HT1080 (cell line): ENCODE measurements around the gene BIRC3. TPM values are rescaled to one million over a fixed set of nuclear protein-coding genes. Genes with fewer than 3 reads are reported as not detected.
"Not testable (repeated sequence)": the region's sequence is repeated elsewhere in the genome, so short reads cannot be mapped to it uniquely, and the experiment has no call there.

ENCODE experiments used
- DNase-seq: peaks from one replicate; pipeline ENCODE4 v3.0.0-alpha.2; 2015; ENCODE audit warnings: low read depth
- total RNA-seq: library from RNA; depleted of rRNA; stranded (reverse); fragments of >200 nt; shearing (Covaris generic); gene quantifications from 2 replicates; pipeline ENCODE4 v1.2.3, GENCODE V29; 2014

The BIRC3 gene
- total RNA-seq, 1 experiment from 2014 or later: 0.27 TPM

DNA sequence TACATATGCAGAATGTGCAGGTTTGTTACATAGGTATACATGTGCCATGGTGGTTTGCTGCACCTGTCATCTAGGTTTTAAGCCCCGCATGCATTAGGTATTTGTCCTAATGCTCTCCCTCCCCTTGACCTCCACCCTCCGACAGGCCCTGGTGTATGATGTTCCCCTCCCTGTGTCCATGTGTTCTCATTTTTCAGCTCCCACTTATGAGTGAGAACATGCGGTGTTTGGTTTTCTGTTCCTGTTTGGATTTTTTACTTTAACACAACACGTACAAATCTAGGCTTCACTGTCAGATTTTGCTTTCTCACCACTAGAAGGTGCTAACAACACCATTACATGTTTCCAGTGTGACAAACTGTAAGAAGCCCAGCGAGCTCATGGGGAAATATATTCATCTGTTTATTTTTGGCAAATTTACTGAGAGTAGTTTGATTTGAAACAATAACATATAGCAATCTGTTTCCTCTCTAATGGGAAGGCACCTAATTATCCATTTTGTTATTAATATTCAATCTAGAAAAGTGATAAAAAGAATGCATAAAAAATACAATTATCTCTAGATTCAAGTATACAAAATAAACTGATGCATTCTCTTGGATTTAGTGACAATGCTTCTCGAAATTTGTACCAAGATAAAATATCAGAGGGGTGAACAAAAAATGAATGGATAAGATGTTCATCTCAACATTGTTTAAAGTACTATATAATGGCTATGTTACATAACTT is 23.2 kb upstream of the BIRC3 start:
- peak; percentile 41 for DNase-seq

DNA sequence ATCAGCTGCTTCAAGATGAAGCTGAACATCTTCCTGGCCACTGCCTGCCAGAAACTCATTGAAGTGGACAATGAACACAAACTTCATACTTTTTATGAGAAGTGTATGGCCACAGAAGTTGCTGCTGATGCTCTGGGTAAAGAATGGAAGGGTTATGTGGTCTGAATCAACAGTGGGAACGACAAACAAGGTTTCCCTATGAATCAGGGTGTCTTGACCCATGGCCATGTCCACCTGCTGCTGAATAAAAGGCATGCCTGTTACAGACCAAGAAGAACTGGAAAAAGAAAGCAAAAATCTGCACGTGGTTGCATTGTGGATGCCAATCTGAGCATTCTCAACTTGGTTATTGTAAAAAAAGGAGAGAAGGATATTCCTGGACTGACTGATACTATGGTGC is 22.2 kb upstream of the BIRC3 start:
- no peak for DNase-seq

DNA sequence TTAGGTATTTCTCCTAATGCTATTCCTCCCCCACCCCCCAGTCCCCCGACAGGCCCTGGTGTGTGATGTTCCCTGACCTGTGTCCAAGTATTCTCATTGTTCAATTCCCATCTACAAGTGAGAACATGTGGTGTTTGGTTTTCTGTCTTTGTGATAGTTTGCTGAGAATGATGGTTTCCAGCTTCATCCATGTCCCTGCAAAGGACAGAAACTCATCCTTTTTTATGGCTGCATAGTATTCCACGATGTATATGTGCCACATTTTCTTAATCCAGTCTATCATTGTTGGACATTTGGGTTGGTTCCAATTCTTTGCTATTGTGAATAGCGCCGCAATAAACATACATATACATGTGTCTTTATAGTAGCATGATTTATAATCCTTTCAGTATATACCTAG is 20.5 kb upstream of the BIRC3 start:
- not testable (repeated sequence) for DNase-seq

DNA sequence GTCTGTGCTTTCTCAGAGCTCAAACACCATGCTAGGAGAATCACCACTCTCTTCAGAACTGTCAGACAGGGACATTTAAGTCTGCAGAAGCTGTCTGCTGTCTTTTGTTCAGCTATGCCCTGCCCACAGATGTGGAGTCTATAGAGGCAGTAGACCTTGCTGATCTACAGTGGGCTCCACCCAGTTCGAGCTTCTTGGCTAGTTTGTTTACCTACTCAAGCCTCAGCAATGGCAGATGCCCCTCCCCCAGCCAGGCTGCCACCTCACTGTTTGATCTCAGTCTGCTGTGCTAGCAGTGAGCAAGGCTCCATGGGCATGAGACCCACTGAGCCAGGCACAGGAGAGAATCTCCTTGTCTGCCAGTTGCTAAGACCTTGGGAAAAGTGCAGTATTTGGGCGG is 16.4 kb upstream of the BIRC3 start:
- not testable (repeated sequence) for DNase-seq

DNA sequence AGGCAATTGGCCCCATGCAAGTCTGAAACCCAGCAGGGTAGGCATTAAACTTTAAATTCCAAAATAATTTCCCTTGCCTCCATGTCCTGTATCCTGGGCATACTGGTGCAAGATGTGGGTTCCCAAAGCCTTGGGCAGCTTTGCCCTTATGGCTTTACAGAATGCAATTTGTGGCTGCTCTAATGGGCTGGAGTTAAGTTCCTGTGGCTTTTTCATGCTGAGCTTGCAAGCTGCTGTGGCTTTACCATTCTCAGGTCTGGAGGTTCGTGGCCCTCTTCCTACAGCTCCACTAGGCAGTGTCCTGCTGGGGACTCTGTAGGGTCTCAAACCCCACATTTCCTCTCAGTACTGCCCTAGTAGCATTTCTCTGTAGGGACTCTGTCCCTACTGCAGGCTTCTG is 15.0 kb upstream of the BIRC3 start:
- no peak for DNase-seq

DNA sequence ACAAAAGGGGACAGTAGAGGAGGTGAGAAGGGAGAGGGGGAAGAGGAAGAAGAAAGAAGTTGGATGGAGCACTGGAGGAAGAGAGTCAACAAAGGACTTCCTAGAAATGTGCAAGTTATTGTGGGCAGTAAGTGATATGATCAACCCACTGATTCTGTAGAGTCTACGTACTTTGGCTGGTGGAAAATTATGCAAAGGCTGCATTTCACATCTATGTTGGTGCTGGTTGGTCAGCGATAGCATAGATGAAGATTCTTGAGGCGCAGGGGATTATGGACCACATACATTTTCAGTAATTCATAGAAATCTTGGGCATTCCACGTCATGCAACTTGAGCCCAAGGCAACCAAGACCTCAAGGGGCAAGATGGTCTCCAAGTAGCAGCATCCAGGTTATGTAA is 12.6 kb upstream of the BIRC3 start:
- no peak for DNase-seq

DNA sequence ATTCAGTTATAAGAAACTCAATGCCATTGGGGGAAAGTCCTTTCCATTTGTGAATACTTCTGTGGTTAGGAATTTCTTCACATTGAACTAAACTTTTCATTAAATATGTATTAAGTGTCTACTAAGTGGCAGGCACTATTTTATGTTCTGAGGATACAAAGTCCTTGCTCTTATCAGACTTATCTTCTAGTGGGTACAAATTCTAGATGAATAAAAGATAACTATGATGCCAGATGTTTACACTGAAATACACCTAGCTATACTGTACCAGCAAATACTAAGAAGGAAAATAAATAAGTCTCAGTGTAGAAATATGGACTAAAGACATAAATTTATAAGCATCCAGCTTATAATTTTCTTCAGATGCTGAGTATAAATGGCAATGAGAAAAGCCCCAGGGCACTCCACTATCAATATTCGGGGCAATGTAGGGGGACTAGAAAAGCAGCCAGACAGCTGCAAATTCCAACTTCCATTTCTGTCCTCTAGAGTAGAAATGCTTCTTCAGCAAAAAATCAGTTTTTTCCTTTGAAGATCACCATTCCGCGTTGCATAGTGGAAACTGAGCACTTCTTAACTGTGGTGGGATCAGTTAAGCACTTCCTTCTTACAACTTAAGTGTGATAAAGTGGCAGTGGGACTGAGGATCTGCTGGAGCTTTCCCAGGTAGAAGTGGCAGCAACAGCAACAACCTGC is 11.8 kb upstream of the BIRC3 start:
- DNase-seq: no peak

DNA sequence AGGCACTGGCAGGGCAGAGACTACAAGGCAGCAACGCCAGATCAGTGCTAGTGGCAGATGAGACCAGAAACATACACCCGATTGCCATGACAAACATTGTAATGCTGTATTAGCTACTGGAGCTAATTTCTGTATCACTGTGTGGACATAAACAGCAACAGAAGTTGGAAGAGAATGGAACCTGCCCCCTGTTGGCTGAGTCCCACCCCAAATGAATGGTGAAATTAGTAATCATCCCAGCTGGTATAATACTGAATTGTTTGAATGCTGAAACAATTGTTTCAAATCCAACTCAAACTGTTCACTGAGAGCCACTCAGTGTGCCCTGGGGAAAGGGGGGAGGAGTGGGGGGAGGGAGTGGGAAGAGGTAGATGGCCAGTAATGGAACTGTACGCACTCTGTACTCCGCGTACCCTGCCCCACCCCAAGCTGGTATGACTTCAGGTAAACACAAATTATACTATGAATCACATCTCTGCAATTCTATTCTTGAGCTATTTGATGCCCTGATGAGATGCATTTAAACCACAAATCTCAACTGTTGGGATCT is 11.2 kb upstream of the BIRC3 start:
- peak; percentile 50 for DNase-seq

DNA sequence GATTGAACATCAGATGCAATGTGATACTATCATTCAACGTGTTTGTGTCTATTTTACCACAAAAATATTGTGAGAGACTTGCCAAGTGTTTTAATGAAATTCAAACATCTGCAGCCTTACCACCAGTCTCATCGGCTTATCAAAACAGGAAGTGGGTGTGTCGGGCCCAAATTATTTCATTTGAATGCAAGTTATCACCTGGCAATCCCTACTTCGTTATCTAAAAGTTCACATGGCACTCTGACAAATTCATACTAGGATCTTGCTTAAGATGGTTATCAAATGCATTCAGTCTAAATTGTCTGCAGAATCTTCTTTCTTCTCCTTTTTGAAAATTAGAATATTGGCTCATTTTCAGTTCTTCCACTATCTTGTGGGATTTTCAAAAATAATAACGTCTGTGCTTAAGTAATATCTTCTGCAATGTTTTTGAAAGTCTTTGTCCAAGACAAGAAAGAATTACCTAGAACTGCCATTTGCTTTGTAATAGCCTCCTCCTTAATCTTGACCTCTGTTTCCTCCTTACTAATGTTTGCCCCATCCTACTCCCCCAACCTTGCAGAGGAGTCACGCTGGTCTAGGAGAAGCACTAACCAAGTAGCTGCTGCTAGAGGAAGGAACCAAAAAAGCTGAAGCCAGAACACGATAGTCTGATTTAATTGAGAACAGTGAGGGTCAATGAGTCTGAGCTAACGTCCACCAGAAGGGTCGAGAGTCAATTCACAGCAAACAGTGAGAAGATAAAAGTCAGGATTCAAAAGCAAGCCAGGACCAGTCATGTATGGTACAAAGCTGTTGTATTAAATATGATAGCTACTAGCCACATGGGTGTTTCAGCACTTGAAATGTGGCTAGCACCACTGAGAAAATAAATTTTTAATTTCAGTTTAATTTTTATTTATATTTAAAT is 10.2 kb upstream of the BIRC3 start:
- no peak for DNase-seq

DNA sequence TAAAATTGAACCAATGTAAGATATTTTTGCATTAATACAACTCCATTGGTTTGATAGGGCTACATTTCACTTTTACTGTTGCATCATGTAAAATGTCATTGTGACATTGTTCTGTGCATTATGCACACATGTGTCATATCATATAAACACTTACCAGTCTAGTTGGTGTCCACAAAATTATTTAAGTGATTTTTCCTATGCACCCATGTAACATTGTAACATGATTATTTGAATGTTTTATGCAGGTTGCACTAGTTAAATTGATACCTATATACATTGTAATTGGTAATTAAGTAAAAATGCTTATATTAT is 9.6 kb upstream of the BIRC3 start:
- DNase-seq: no peak

DNA sequence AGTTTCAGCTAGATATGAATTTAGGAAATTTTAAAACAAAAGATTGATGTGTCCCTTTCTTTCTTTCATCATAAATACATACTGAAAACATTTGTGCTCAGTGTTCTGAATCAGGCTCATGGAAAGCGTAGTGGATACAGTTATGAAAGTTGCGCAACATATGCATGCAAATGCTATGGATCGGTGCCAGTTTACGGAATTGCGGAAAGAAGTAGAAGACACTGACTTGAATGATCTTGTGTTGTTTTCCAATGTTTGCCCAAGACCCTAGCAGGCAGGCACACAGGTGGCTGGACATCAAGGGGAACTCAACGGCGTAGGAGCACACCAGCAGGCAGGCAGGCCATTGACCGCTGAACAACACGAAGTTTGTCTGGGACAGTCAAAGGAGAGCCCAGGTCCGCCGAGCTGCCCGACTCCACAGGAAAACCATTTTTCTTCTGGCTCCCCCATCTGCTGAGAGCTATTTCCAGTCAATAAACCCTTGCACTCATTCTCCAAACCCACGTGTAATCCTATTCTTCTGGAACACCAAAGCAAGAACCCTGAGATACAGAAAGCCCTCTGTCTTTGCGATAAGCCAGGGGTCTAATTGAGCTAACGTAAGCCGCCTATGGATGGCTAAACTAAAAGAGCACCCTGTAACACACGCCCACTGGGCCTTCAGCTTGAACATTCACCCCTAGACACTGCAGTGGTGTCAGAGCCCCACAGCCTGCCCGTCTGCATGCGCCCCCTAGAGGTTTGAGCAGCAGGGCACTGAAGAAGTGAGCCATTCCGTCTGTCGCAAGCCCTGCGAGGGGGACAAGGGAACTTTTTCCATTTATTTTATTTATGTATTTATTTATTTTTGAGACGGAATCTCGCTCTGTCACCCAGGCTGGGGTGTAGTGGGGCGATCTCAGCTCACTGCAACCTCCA is 7.4 kb upstream of the BIRC3 start:
- DNase-seq: no peak

DNA sequence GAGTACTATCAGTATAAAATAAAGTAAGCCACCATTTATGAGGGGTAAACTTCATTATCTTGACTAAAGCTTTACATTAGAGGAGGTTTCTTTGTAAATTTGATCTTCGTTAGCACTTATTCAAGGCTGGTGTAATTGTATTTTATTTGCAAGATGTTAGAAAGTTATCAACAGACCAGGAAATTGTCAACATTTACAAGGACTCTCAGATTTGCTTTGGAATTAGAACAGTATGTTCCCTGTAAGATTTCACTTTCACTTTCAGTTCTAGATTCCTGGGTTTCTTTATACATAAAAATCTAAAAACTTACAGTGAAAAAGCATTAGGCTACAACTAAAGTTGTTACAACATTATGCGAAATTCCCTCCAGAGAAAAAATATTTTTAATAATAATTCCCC is 4.6 kb upstream of the BIRC3 start:
- peak; percentile 34 for DNase-seq

DNA sequence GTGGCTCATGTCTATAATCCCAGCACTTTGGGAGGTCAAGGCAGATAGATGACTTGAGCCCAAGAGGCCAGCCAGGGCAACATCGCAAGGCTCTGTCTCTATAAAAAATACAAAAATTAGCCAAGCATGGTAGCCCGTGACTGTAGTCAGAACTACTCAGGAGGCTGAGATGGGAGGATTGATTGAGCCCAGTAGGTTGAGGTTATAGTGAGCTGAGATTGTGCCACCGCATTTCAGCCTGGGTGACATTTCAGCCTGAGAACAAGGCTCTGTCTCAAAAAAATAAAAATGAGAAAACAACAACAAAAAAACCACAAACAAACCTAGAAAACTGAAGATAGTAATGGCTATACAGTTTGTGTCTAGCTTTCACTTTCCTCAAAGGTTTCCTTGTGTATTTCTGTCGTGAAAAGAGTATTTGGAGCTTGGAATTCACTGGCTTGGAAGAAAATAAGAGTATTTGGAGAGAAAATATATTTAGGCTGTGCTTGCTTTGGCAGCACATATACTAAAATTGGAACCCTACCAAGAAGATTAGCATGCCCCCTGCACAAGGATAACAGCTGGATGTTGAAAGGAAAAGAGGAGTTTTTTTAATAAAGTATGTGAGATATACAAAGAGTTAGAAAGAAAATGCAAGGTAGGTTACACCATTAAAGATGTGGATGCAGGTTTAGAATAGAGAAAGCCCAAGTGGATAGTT is 3.9 kb upstream of the BIRC3 start:
- DNase-seq: no peak

DNA sequence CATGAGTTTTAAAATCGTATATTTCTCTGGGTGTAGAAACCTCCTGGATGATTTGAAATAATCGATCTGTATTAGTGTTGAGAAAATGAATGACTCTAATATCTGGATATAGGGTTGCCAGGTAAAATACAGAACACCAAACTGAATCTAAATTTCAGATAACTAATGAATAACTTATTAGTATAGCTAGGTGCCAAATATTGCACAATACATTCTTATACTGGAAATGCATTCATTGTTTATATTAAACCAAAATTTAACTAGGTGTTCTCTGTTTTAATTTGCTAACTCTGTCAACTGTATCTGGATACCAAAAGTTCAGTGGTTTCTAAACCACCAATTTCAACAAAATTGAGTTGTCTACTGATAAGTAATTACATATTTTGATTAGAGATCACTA is 2.5 kb upstream of the BIRC3 start:
- DNase-seq: no peak

DNA sequence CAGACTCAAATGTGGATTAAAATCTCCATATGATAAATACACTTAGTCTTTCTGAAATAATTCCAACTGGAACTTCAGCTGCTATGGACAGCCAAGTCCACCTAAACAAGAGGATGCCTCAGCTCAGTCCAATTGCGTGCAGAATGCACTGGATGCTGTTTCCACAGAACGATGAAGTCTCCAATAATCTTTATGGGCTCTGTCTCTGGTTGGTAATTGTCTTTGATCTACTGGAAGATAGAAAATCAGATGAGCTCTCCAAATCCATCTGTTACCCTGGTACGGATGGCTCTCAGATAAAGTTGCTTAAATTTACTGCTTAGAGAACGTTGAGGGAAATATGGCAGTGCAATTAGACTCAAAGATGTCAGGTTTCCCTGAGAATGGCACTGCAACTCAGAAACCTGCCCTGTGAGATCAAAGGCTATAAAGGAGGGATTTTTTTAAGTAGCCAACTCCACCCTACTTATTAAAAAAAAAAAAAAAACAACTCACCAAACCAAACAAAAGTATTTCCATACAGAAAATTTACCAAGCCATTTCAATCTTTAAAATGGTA is 859 bp upstream of the BIRC3 start:
- no peak for DNase-seq

DNA sequence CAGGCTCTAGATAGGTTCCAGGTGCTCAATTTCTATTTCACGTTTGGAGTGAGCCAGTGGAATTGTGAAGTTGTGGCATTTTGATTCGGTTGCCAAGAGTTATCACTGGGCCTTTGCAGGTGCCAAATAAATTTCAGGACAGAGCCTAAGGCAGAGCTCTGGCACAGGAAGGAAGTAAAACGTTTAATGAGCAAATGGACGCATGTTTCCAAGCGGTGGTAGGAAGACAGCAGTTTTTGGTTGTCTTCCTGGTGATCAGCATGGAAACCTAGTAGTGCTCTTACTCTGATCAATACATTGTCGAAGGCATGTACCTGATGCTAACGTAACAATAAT is 452 bp downstream of the BIRC3 start:
- no peak for DNase-seq

DNA sequence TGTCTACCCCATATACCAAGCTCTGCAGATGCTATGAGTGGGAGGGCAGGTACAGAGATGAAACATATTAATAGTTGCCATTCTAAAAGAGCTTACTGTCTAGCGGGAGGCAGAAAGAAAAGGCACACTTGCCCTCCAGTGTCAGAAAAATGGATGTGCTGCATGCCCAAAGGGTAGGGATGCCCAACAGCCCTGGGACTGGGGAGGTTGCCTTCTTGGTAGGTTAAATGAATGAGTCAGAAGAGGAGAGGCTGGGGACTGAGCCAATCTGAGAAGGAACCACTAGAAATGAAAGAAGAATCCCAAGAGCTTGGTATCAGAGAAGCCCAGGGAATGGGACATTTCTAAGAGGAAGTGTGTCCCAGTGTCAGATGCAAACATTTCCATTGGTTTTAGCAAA is 1.2 kb downstream of the BIRC3 start:
- DNase-seq: peak; percentile 38

DNA sequence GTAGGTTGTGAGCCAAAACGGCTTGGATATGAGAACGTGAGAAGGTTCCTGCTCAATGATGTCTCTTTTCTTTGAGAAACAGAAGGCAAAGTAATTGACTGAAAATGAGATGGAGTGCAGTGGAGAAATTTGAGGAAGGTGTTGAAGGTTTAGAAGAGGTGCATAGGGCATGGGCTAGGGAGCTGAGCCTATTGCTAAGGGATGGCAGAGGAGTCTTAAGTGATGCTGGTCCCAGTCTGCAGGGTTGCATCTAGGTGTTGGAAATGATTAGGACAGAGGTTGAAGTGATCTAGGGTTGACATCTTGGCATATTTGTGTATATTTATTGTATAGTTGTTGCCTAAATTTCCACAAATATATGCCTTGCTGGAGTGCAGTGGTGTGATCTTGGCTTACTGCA is 2.3 kb downstream of the BIRC3 start:
- DNase-seq: no peak

DNA sequence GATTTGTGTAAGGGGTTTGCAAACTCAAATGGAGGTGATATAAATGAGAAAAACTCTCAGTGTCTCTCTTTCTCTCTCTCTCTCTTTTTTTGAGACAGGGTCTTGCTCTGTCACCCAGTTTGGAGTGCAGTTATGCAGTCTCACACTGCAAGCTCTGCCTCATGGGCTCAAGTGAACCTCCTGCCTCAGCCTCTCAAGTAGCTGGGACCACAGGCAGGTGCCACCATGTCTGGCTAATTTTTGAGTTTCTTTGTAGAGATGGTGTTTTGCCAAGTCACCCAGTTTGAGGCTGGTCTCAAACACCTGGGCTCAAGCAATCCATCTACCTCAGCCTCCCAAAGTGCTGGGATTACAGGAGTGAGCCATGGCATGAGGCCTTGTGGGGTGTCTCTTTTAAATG is 2.9 kb downstream of the BIRC3 start:
- DNase-seq: no peak

DNA sequence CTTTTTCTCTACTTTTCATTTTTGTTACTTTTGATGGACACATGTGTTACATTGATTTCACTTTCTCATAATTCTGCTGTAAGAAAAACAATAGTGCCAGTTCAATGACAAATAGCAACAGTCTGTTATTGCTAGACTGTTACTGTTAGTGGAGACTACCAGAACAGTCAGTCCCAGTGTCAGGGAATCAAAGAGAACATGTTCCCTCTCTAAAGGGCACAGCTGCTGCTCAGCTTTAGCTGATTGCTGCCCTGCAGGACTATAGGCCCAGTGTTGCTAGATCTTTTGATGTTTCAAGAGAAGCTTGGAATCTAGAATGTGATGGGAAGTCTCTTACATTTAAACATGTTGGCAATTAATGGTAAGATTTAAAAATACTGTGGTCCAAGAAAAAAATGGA is 3.4 kb downstream of the BIRC3 start:
- DNase-seq: no peak
